ENCODE results near the gene FAM114A1. TPM values are rescaled to one million over a fixed set of nuclear protein-coding genes. Genes with fewer than 3 reads are reported as not detected.

The FAM114A1 gene
- polyA plus RNA-seq, 2 of the 4 experiments (the other 2 are of a cell fraction) = 44.2 to 55.4 TPM

GRCh38 chr4:38985410-38986100 is 117.9 kb downstream of the FAM114A1 start:
- H3K4me1 ChIP-seq = 0 out of 3 replicates have a peak, but pooled peaks cover 3% of the 10 kb centered on the region
- H3K9me3 ChIP-seq = no peaks in the 10 kb centered on the region
- DNase-seq (ENCODE audit: low read depth in 1 of 2, low spot score in 1 of 2) (no peak), ATAC-seq (no peak), FAIRE-seq (no peak)
- H3K4me2 ChIP-seq = no peak overlapping the region
- 90% methylated on average over 10 of the region's 10 CpGs for WGBS (ENCODE audit: missing lambda C conversion rate)
- H3K27ac ChIP-seq = no peak overlapping the region
- no peak overlapping the region for H3K4me3 ChIP-seq
- CTCF ChIA-PET = no interaction called here
- TF ChIP-seq KDM1A (IDR thresholded peaks at IDR 0.05; ENCODE audit: low read depth) (no peak), ZSCAN20 (CRISPR knock-in tag; IDR thresholded peaks at IDR 0.05) (no peak), GATA3 (IDR thresholded peaks at IDR 0.05; ENCODE audit: borderline replicate concordance) (no peak), PHF8 (IDR thresholded peaks at IDR 0.05; ENCODE audit: borderline replicate concordance, low read depth) (no peak), CBX2 (IDR thresholded peaks at IDR 0.05; ENCODE audit: borderline replicate concordance, low read depth) (no peak), KDM5A (IDR thresholded peaks at IDR 0.05) (no peak), MYC (IDR thresholded peaks at IDR 0.05; ENCODE audit: borderline replicate concordance, low read length) (no peak), RARB (CRISPR knock-in tag; IDR thresholded peaks at IDR 0.05) (no peak), CEBPB (IDR thresholded peaks at IDR 0.05) (no peak), BCL3 (IDR thresholded peaks at IDR 0.05) (no peak), ZFP36 (IDR thresholded peaks at IDR 0.05; ENCODE audit: borderline replicate concordance, partially characterized antibody) (no peak), FOXS1 (CRISPR knock-in tag; IDR thresholded peaks at IDR 0.05) (no peak), ESRRA (IDR thresholded peaks at IDR 0.05; ENCODE audit: borderline replicate concordance, low read length) (no peak), ZC3H11A (IDR thresholded peaks at IDR 0.05) (no peak), POLR2A (IDR thresholded peaks at IDR 0.05; ENCODE audit: low read length) (no peak), HOXA7 (CRISPR knock-in tag; IDR thresholded peaks at IDR 0.05) (no peak), NPAS2 (CRISPR knock-in tag; IDR thresholded peaks at IDR 0.05; ENCODE audit: borderline replicate concordance) (no peak)
- POLR2A ChIA-PET = no interaction called here

- ChIA-PET POLR2A (no interaction called here), CTCF (interaction anchor here (1.4 kb wide), 1 partner anchor 148 kb away, joined by 3 read pairs; no protein-coding TSS in a partner anchor)
- TF ChIP-seq HOXB5 (CRISPR knock-in tag; IDR thresholded peaks at IDR 0.05) = no peak
- TF ChIP-seq FOSL2 (IDR thresholded peaks at IDR 0.05) = no peak
- no peak for TF ChIP-seq FOSL2 (CRISPR knock-in tag; IDR thresholded peaks at IDR 0.05)
- no peak for TF ChIP-seq SMC3 (IDR thresholded peaks at IDR 0.05)
- no peak for TF ChIP-seq NPAS2 (CRISPR knock-in tag; IDR thresholded peaks at IDR 0.05; ENCODE audit: borderline replicate concordance)
- TF ChIP-seq POLR2AphosphoS2 (conservative IDR thresholded peaks at IDR 0.05; ENCODE audit: low read length) = no peak
- no peak for TF ChIP-seq ATOH8 (CRISPR knock-in tag; IDR thresholded peaks at IDR 0.05; ENCODE audit: low read depth)
- no peak for TF ChIP-seq CBX2 (IDR thresholded peaks at IDR 0.05; ENCODE audit: borderline replicate concordance, low read depth)
- no peak for TF ChIP-seq HEYL (CRISPR knock-in tag; IDR thresholded peaks at IDR 0.05)
- TF ChIP-seq RARB (CRISPR knock-in tag; IDR thresholded peaks at IDR 0.05) = no peak
- TF ChIP-seq CTCF (IDR thresholded peaks at IDR 0.05) = no peak
- H3K9me3 ChIP-seq = no peaks in the 10 kb centered on the region
- H3K4me3 ChIP-seq = no peak overlapping the region
- H3K4me2 ChIP-seq = no peak overlapping the region
- DNase-seq (ENCODE audit: low read depth in 1 of 2, low spot score in 1 of 2) = no peak
- H3K27ac ChIP-seq = no peak overlapping the region
- no peak for ATAC-seq
- no peak for FAIRE-seq
- 0 out of 3 replicates have a peak, but pooled peaks cover 3% of the 10 kb centered on the region for H3K4me1 ChIP-seq
Observed at GRCh38 chr4:38987491-38987890, 119.9 kb downstream of the FAM114A1 start.
